Subcutaneous adipose tissue (tissue), 4 donors: ENCODE data around the gene GCH1. TPM values are rescaled to one million over a fixed set of nuclear protein-coding genes. Genes with fewer than 3 reads are reported as not detected.

ENCODE experiments used
- CTCF ChIP-seq: fragments of 450-650 bp; IDR thresholded peaks from one replicate; pipeline ENCODE4 v1.5.1; 2016; ENCODE audit warnings: low read depth, mild to moderate bottlenecking, control low read depth, antibody characterized with exemption, moderate library complexity
- total RNA-seq, 4 donors: library from RNA; depleted of rRNA; stranded (reverse); fragments of >200 nt; gene quantifications; one replicate each; pipeline ENCODE4 v1.1.0, GENCODE V29; 2016

Gene GCH1
- total RNA-seq, 4 donors from 2014 or later = 2.6 to 7.6 (median 4.9) TPM

GRCh38 chr14:54891471-54892245 lies 11.0 kb downstream of the GCH1 start:
- no peak for TF ChIP-seq CTCF

- TF ChIP-seq CTCF = no peak
These were observed 11.8 kb downstream of the GCH1 start for GRCh38 chr14:54890788-54891187.

- no peak for TF ChIP-seq CTCF
These were observed 12.7 kb downstream of the GCH1 start for GRCh38 chr14:54889919-54890318.

- no peak for TF ChIP-seq CTCF
These were observed 20.1 kb downstream of the GCH1 start for GRCh38 chr14:54882521-54882920.

GRCh38 chr14:54881761-54882401 lies 20.7 kb downstream of the GCH1 start:
- TF ChIP-seq CTCF = no peak

- no peak for TF ChIP-seq CTCF
These were observed 21.3 kb downstream of the GCH1 start for GRCh38 chr14:54881235-54881760.

GRCh38 chr14:54877703-54878021 lies 25.0 kb downstream of the GCH1 start:
- no peak for TF ChIP-seq CTCF
